C4-2B (cell line): ENCODE data around the gene GYPB.
"Not testable (repeated sequence)": the region's sequence is repeated elsewhere in the genome, so short reads cannot be mapped to it uniquely, and the experiment has no call there.

ENCODE experiments used
- ZFX ChIP-seq: fragments of 450-650 bp; IDR thresholded peaks from 2 replicates; pipeline ENCODE4 v1.6.1; 2017
- TF ChIP-seq, protein P1 (sequence below): fragments of 450-650 bp; conservative IDR thresholded peaks from 2 replicates; pipeline ENCODE4 v1.5.1; 2017; ENCODE audit warnings: mild to moderate bottlenecking

DNA sequence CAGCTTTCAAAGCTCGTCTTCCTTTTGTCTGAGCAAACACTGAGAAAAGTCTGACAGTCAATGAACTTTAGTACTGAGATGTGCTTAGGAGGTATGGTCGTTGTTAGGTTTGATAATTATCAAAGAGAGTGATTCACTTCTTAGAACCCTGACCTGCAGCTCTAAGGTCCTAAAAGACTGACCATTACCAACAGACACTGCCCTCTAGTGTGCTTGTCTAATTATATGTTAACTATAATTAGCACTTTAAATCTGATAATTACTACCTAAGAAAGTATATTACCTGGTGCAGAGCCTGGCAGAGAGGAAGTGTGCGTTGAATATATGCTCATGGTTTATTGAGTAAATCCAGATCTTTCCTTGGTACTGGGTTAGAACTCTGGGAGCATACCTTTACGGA, 38.4 kb downstream of the GYPB start:
- TF ChIP-seq, protein P1, sequence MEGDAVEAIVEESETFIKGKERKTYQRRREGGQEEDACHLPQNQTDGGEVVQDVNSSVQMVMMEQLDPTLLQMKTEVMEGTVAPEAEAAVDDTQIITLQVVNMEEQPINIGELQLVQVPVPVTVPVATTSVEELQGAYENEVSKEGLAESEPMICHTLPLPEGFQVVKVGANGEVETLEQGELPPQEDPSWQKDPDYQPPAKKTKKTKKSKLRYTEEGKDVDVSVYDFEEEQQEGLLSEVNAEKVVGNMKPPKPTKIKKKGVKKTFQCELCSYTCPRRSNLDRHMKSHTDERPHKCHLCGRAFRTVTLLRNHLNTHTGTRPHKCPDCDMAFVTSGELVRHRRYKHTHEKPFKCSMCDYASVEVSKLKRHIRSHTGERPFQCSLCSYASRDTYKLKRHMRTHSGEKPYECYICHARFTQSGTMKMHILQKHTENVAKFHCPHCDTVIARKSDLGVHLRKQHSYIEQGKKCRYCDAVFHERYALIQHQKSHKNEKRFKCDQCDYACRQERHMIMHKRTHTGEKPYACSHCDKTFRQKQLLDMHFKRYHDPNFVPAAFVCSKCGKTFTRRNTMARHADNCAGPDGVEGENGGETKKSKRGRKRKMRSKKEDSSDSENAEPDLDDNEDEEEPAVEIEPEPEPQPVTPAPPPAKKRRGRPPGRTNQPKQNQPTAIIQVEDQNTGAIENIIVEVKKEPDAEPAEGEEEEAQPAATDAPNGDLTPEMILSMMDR: peak; percentile 8; the same call in 1 of the 2 replicates
- TF ChIP-seq ZFX: not testable (repeated sequence)
